HepG2 (cell line): ENCODE results near the gene ZFPM1. TPM values are rescaled to one million over a fixed set of nuclear protein-coding genes. Genes with fewer than 3 reads are reported as not detected.

Experiments used
- ARNT2 ChIP-seq: sonication (generic); formaldehyde crosslinking; IDR thresholded peaks from 2 replicates; pipeline ENCODE4 v1.8.0; 2022; ENCODE audit warnings: mild to moderate bottlenecking, low read depth, missing genetic modification reagents, moderate library complexity
- ATRX ChIP-seq: sonication (generic); formaldehyde crosslinking; IDR thresholded peaks from 2 replicates; pipeline ENCODE4 v1.4.0; 2020; ENCODE audit warnings: missing genetic modification reagents, borderline replicate concordance
- CENPT ChIP-seq: sonication (generic); formaldehyde crosslinking; IDR thresholded peaks from 2 replicates; pipeline ENCODE4 v1.8.0; 2022; ENCODE audit warnings: low read depth, mild to moderate bottlenecking, moderate library complexity, missing genetic modification reagents
- CREBL2 ChIP-seq: sonication (generic); formaldehyde crosslinking; IDR thresholded peaks from 2 replicates; pipeline ENCODE4 v1.8.1; 2023; ENCODE audit warnings: missing genetic modification reagents, mild to moderate bottlenecking, borderline replicate concordance
- HDAC6 ChIP-seq: fragments of 200-600 bp; sonication (generic); IDR thresholded peaks from 2 replicates; pipeline ENCODE4 v1.7.0; 2017; ENCODE audit warnings: mild to moderate bottlenecking, antibody characterized with exemption, low read length, low read depth
- HOMEZ ChIP-seq: IDR thresholded peaks from 2 replicates; pipeline ENCODE4 v1.6.1; 2016; ENCODE audit warnings: low read depth
- MED13 ChIP-seq: sonication (generic); formaldehyde crosslinking; IDR thresholded peaks from 2 replicates; pipeline ENCODE4 v1.5.0; 2020; ENCODE audit warnings: missing genetic modification reagents
- PAXIP1 ChIP-seq: sonication (generic); formaldehyde crosslinking; conservative IDR thresholded peaks from 2 replicates; pipeline ENCODE4 v1.4.0; 2020; ENCODE audit warnings: mild to moderate bottlenecking, missing genetic modification reagents, moderate library complexity
- RARG ChIP-seq: sonication (generic); formaldehyde crosslinking; IDR thresholded peaks from 2 replicates; pipeline ENCODE4 v1.4.0; 2020; ENCODE audit warnings: low read depth, mild to moderate bottlenecking, missing genetic modification reagents
- SAFB2 ChIP-seq: sonication (generic); formaldehyde crosslinking; IDR thresholded peaks from 2 replicates; pipeline ENCODE4 v1.5.1; 2020; ENCODE audit warnings: missing genetic modification reagents, low read depth, mild to moderate bottlenecking, borderline replicate concordance
- SOX6 ChIP-seq, 2 experiments: fragments of 450-650 bp in 1 of 2; sonication (generic) in 1 of 2; formaldehyde crosslinking in 1 of 2; IDR thresholded peaks; 2 replicates each; pipeline versions ENCODE4 v1.4.0 to v1.6.1; 2017 to 2020; ENCODE audit warnings: antibody characterized with exemption in 1 of 2, mild to moderate bottlenecking in 1 of 2, missing genetic modification reagents in 1 of 2
- TBP ChIP-seq: sonication (generic); formaldehyde crosslinking; IDR thresholded peaks from 2 replicates; pipeline ENCODE4 v1.5.0; 2020; ENCODE audit warnings: missing genetic modification reagents
- THAP11 ChIP-seq: IDR thresholded peaks from 2 replicates; pipeline ENCODE4 v1.6.1; 2016; ENCODE audit warnings: missing biosample characterization, missing genetic modification reagents
- ZFP90 ChIP-seq: sonication (generic); formaldehyde crosslinking; IDR thresholded peaks from 2 replicates; pipeline ENCODE4 v1.8.0; 2022; ENCODE audit warnings: missing genetic modification reagents, mild to moderate bottlenecking, inconsistent platforms, borderline replicate concordance
- ZNF296 ChIP-seq: sonication (generic); formaldehyde crosslinking; conservative IDR thresholded peaks from 2 replicates; pipeline ENCODE4 v1.5.0; 2020; ENCODE audit warnings: mild to moderate bottlenecking, missing genetic modification reagents
- ZNF333 ChIP-seq: sonication (generic); formaldehyde crosslinking; IDR thresholded peaks from 2 replicates; pipeline ENCODE4 v1.4.0; 2020; ENCODE audit warnings: mild to moderate bottlenecking, missing genetic modification reagents, borderline replicate concordance
- ZNF354B ChIP-seq: sonication (generic); formaldehyde crosslinking; IDR thresholded peaks from 2 replicates; pipeline ENCODE4 v1.8.0; 2022; ENCODE audit warnings: mild to moderate bottlenecking, missing genetic modification reagents
- ZNF468 ChIP-seq: sonication (generic); formaldehyde crosslinking; IDR thresholded peaks from 2 replicates; pipeline ENCODE4 v1.8.0; 2022; ENCODE audit warnings: mild to moderate bottlenecking, moderate library complexity, missing genetic modification reagents
- ZNF766 ChIP-seq: sonication (generic); formaldehyde crosslinking; IDR thresholded peaks from 2 replicates; pipeline ENCODE4 v1.5.0; 2020; ENCODE audit warnings: missing genetic modification reagents, borderline replicate concordance
- ZNF878 ChIP-seq: sonication (generic); formaldehyde crosslinking; IDR thresholded peaks from 2 replicates; pipeline ENCODE4 v1.8.1; 2023; ENCODE audit warnings: mild to moderate bottlenecking, missing genetic modification reagents, moderate library complexity
- ZNF883 ChIP-seq: sonication (generic); formaldehyde crosslinking; IDR thresholded peaks from 2 replicates; pipeline ENCODE4 v1.5.1; 2020; ENCODE audit warnings: mild to moderate bottlenecking, missing genetic modification reagents; ENCODE audit errors: not compliant biosample characterization
- polyA plus RNA-seq, 8 experiments: library from polyadenylated mRNA; depleted of rRNA in 3 of 8; stranded (reverse) in 7 of 8; unstranded in 1 of 8; fragments of >200 nt; fragmentation: Illumina TruSeq in 4 of 8; extraction: Trizol in 4 of 8; gene quantifications; 2 replicates each; pipeline versions ENCODE4 v1.2.1 to v1.2.3, GENCODE V29; 2011 to 2016; ENCODE audit warnings: low read depth in 4 of 8, missing spikeins in 1 of 8, mixed read lengths in 1 of 8; ENCODE audit not compliant: insufficient read depth in 1 of 8
- total RNA-seq, 5 experiments: library from RNA; depleted of rRNA; stranded (reverse); fragments of >200 nt; fragmentation: Illumina TruSeq; extraction: Trizol; gene quantifications; 2 replicates each; pipeline ENCODE4 v1.2.3, GENCODE V29; 2016; ENCODE audit warnings: low read depth in 1 of 5

The ZFPM1 gene
- total and polyA plus RNA-seq, 2 of the 13 experiments (the other 11 are each of a cell fraction or from before 2014, with no cell fraction given): 1.3 to 3.8 TPM

- TF ChIP-seq HDAC6 (no peak), PAXIP1 (no peak), ZNF468 (no peak), ZNF766 (no peak), TBP (CRISPR knock-in tag) (no peak), SOX6 (IDR thresholded peaks at IDR 0.05) (no peak), SOX6 (CRISPR knock-in tag; IDR thresholded peaks at IDR 0.05) (peak; percentile 25; the same call in 1 of the 2 replicates), ZNF354B (CRISPR knock-in tag) (no peak), ZFP90 (CRISPR knock-in tag) (no peak), ARNT2 (CRISPR knock-in tag) (no peak), RARG (CRISPR knock-in tag) (no peak), CREBL2 (CRISPR knock-in tag) (no peak), SAFB2 (CRISPR knock-in tag) (no peak), ZNF296 (CRISPR knock-in tag) (no peak), ZNF333 (CRISPR knock-in tag) (0 out of 2 replicates have a peak, but pooled peaks have one; percentile 41), ZNF883 (CRISPR knock-in tag) (no peak), THAP11 (CRISPR knock-in tag) (peak; percentile 16; the same call in 1 of the 2 replicates), HOMEZ (no peak), ZNF878 (no peak), CENPT (CRISPR knock-in tag) (no peak), MED13 (CRISPR knock-in tag) (no peak), ATRX (no peak)
Observed at GRCh38 chr16:88561485-88562359, 108.6 kb downstream of the ZFPM1 start (continued).
